ENCODE data around the gene MAD1L1. TPM values are rescaled to one million over a fixed set of nuclear protein-coding genes. Genes with fewer than 3 reads are reported as not detected.

Gene MAD1L1
- total RNA-seq, 1 experiment from 2014 or later: 38.5 TPM

- no peaks in the 10 kb centered on the region for H3K4me1 ChIP-seq (ENCODE audit: control insufficient read depth in 1 of 2, insufficient read depth in 2 of 2, low read length in 2 of 2)
- DNase-seq (ENCODE audit: low read depth, low spot score) (no peak), ATAC-seq (no peak)
- no peak overlapping the region for H3K4me2 ChIP-seq (ENCODE audit: low read length)
- intact Hi-C loops (cut with micrococcal nuclease): no loop called here
- TF ChIP-seq ZBTB33 (IDR thresholded peaks at IDR 0.05; ENCODE audit: extremely low read depth, insufficient replicate concordance, low read length): no peak
- TF ChIP-seq EZH2 (IDR thresholded peaks at IDR 0.05): no peak
- TF ChIP-seq EZH2phosphoT487 (IDR thresholded peaks at IDR 0.05; ENCODE audit: borderline replicate concordance): no peak
- no peak for TF ChIP-seq REST (IDR thresholded peaks at IDR 0.05; ENCODE audit: low read depth)
- TF ChIP-seq SP1 (IDR thresholded peaks at IDR 0.05; ENCODE audit: low read depth): no peak
- no peak for TF ChIP-seq CBX3 (IDR thresholded peaks at IDR 0.05; ENCODE audit: low read depth)
- TF ChIP-seq MAX (IDR thresholded peaks at IDR 0.05): no peak
- TF ChIP-seq ELF1 (IDR thresholded peaks at IDR 0.05; ENCODE audit: borderline replicate concordance, low read depth): no peak
- TF ChIP-seq FOSL1 (IDR thresholded peaks at IDR 0.05; ENCODE audit: low read depth): no peak
- no peak for TF ChIP-seq ZNF274 (IDR thresholded peaks at IDR 0.05; ENCODE audit: low read depth, low read length)
- TF ChIP-seq JUND (IDR thresholded peaks at IDR 0.05): no peak
- TF ChIP-seq TCF7L2 (IDR thresholded peaks at IDR 0.05; ENCODE audit: borderline replicate concordance, extremely low read depth, insufficient read depth, insufficient read length): no peak
- no peak for TF ChIP-seq SIN3A (IDR thresholded peaks at IDR 0.05; ENCODE audit: low read depth)
- no peak for TF ChIP-seq ZFX (IDR thresholded peaks at IDR 0.05)
- TF ChIP-seq CEBPB (IDR thresholded peaks at IDR 0.05; ENCODE audit: low read depth): no peak
- TF ChIP-seq SRF (IDR thresholded peaks at IDR 0.05; ENCODE audit: low read depth): no peak
- no peaks in the 10 kb centered on the region for H3K9me3 ChIP-seq (ENCODE audit: control insufficient read depth in 1 of 2, insufficient read depth in 1 of 2, low read depth in 1 of 2, low read length in 2 of 2)
- no peaks in the 10 kb centered on the region for H4K20me1 ChIP-seq (ENCODE audit: insufficient read depth)
- ChIA-PET CTCF (no interaction called here), RAD21 (ENCODE audit: low non-redundant PET in 1 of 2, low total read pairs in 2 of 2, uncharacterized antibody in 2 of 2, unreplicated experiment in 2 of 2) (no interaction called here), POLR2A (no interaction called here)
- H2AFZ ChIP-seq (ENCODE audit: low read depth, low read length, poor library complexity, severe bottlenecking): no peak overlapping the region
- no peaks in the 10 kb centered on the region for H3K9me2 ChIP-seq (ENCODE audit: insufficient read depth)
- H3K27me3 ChIP-seq (ENCODE audit: insufficient read depth, low read length): no peaks in the 10 kb centered on the region
- no peak overlapping the region for H3K27ac ChIP-seq (ENCODE audit: low read depth, low read length)
- no peak overlapping the region for H3K4me3 ChIP-seq (replicated peaks in 1 of 2; ENCODE audit: low read depth in 1 of 2, low read length in 2 of 2)
- no peaks in the 10 kb centered on the region for H3K36me3 ChIP-seq (ENCODE audit: control insufficient read depth in 1 of 2, insufficient read depth in 2 of 2, low read length in 2 of 2)
- BruUV-seq (replicated peaks): no TSS peak
- no peak overlapping the region for H3K9ac ChIP-seq (ENCODE audit: low read length)
- no peaks in the 10 kb centered on the region for H3K79me2 ChIP-seq (ENCODE audit: insufficient read depth, low read length)
Measured at GRCh38 chr7:1954366-1955004, 278.3 kb downstream of the MAD1L1 start.
